Measurements from ENCODE around the gene WNT3A. TPM values are rescaled to one million over a fixed set of nuclear protein-coding genes. Genes with fewer than 3 reads are reported as not detected.
"Not testable (repeated sequence)": the region's sequence is repeated elsewhere in the genome, so short reads cannot be mapped to it uniquely, and the experiment has no call there.

WNT3A gene
- total RNA-seq, 1 experiment from 2014 or later, result not detected

DNA sequence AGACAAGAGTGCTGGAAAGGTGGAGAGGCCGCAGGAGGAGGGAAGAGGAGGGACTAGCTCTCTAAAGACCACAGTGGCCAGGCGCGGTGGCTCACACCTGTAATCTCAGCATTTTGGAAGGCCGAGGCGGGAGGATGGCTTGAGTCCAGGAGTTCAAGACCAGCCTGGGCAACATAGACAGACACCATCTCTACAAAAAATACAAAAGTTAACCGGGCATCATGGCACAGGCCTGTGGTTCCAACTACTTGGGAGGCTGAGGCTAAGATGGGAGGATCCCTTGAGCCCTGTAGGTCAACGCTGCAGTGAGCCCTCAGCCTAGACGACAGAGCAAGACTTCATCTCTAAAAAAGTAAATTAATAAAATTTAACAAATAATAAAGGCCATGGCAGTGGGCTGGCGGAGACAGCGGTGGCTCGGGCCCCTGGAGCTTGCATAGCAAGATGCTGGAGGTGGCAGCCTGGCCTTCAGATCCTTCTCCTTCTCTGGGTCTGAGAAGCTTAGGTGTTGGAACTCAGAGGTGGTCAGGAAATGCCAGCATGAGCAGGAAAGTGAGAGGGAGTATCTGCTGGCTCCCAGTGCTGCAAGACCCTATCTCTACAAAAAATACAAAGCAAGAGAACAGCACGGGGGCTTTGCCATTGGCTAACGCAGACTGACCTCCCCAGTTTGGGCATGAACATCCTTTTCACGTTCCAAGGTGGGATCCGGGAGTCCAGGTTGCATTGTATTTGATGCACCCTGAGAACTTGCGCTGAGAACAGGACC, 10.7 kb downstream of the WNT3A start:
- Histone ChIP-seq H3K27me3 (replicated peaks; ENCODE audit: insufficient read depth, low read depth, low read length, poor library complexity) (peaks cover 15% of the 10 kb centered on the region), H3K4me3 (ENCODE audit: low read depth, low read length, poor library complexity, severe bottlenecking) (no peak overlapping the region), H3K27ac (ENCODE audit: low read depth, low read length, poor library complexity, severe bottlenecking) (no peak overlapping the region), H3K4me1 (ENCODE audit: insufficient read depth, low read length, poor library complexity, severe bottlenecking) (no peaks in the 10 kb centered on the region), H3K9me3 (ENCODE audit: low read depth, low read length, poor library complexity, severe bottlenecking) (no peaks in the 10 kb centered on the region), H3K36me3 (ENCODE audit: insufficient read depth, low read length, poor library complexity, severe bottlenecking) (no peaks in the 10 kb centered on the region)
- TF ChIP-seq, protein P1, sequence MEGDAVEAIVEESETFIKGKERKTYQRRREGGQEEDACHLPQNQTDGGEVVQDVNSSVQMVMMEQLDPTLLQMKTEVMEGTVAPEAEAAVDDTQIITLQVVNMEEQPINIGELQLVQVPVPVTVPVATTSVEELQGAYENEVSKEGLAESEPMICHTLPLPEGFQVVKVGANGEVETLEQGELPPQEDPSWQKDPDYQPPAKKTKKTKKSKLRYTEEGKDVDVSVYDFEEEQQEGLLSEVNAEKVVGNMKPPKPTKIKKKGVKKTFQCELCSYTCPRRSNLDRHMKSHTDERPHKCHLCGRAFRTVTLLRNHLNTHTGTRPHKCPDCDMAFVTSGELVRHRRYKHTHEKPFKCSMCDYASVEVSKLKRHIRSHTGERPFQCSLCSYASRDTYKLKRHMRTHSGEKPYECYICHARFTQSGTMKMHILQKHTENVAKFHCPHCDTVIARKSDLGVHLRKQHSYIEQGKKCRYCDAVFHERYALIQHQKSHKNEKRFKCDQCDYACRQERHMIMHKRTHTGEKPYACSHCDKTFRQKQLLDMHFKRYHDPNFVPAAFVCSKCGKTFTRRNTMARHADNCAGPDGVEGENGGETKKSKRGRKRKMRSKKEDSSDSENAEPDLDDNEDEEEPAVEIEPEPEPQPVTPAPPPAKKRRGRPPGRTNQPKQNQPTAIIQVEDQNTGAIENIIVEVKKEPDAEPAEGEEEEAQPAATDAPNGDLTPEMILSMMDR (conservative IDR thresholded peaks at IDR 0.05; ENCODE audit: low read depth, low read length), result no peak
- TF ChIP-seq EZH2 (IDR thresholded peaks at IDR 0.05; ENCODE audit: borderline replicate concordance, low read depth, low read length, poor library complexity, severe bottlenecking), result no peak
- BruUV-seq (replicated peaks), result no TSS peak
- no peak for DNase-seq (ENCODE audit: low spot score)
- intact Hi-C loops (cut with micrococcal nuclease; ENCODE audit: unreplicated experiment), result no loop called here
- POLR2A ChIA-PET (ENCODE audit: low non-redundant PET), result no interaction called here
- CTCF ChIA-PET, result no interaction called here

DNA sequence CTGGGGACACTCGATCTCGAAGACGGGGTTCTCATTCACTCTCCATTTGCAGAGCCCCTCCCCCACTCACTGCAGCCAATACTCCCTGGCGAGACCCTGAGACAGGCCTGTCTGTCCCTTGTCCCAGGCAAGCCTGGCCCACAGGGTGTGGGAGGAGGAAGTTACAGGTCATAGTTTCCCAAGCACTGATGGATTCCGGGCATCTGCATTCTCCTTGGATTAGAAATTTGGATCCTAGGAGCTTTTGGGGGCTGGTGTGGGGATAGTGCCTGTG, 11.3 kb downstream of the WNT3A start:
- POLR2A ChIA-PET (ENCODE audit: low non-redundant PET), result no interaction called here
- CTCF ChIA-PET, result no interaction called here
- no peaks in the 10 kb centered on the region for H3K9me3 ChIP-seq (ENCODE audit: low read depth, low read length, poor library complexity, severe bottlenecking)
- no peak for DNase-seq (ENCODE audit: low spot score)
- H3K36me3 ChIP-seq (ENCODE audit: insufficient read depth, low read length, poor library complexity, severe bottlenecking), result no peaks in the 10 kb centered on the region
- no TSS peak for BruUV-seq (replicated peaks)
- H3K4me1 ChIP-seq (ENCODE audit: insufficient read depth, low read length, poor library complexity, severe bottlenecking), result no peaks in the 10 kb centered on the region
- no peak overlapping the region for H3K4me3 ChIP-seq (ENCODE audit: low read depth, low read length, poor library complexity, severe bottlenecking)
- no peak overlapping the region for H3K27ac ChIP-seq (ENCODE audit: low read depth, low read length, poor library complexity, severe bottlenecking)
- intact Hi-C loops (cut with micrococcal nuclease; ENCODE audit: unreplicated experiment), result no loop called here
- TF ChIP-seq, protein P1 (conservative IDR thresholded peaks at IDR 0.05; ENCODE audit: low read depth, low read length), result no peak
- TF ChIP-seq EZH2 (IDR thresholded peaks at IDR 0.05; ENCODE audit: borderline replicate concordance, low read depth, low read length, poor library complexity, severe bottlenecking), result no peak
- peaks cover 13% of the 10 kb centered on the region for H3K27me3 ChIP-seq (replicated peaks; ENCODE audit: insufficient read depth, low read depth, low read length, poor library complexity)

DNA sequence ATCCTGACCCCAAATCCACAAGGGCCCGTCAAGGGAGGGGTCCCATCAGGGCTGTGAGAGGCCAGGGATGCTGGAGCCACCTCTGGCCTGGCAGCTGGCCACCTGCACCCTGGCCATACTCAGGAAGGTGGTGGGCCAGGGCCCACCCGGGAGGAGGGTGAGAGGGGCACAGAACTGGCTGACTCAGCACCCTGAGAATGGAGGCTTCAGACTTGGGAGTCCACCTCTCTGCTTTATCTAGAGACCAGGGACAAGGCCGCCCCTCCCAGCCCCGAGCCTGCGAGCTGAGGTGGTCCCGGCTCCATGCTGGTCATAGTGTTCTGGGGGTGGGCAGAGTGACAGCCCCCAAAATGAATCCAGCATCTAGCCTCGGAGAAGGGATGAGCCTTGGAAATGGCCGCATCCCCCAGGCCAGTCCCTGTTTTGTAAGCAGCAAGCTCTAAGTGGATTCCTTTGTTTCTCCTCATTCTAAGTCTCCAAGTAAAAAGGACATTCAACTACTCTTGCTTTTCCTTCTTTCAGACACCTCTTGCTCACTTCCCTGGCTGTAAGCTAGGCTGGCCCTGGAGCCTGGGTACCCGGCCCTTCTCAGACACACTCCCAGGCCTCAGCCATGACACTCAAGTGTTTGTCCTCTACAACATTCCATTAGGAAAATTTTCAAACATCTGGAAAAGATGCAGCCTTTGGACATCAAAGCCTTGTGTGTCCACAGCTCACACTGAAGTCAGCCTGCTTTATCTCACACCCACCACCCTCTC, 12.3 kb downstream of the WNT3A start:
- Histone ChIP-seq H3K4me1 (ENCODE audit: insufficient read depth, low read length, poor library complexity, severe bottlenecking) (no peaks in the 10 kb centered on the region), H3K4me3 (ENCODE audit: low read depth, low read length, poor library complexity, severe bottlenecking) (no peak overlapping the region), H3K27me3 (replicated peaks; ENCODE audit: insufficient read depth, low read depth, low read length, poor library complexity) (peaks cover 8% of the 10 kb centered on the region), H3K36me3 (ENCODE audit: insufficient read depth, low read length, poor library complexity, severe bottlenecking) (no peaks in the 10 kb centered on the region), H3K9me3 (ENCODE audit: low read depth, low read length, poor library complexity, severe bottlenecking) (no peaks in the 10 kb centered on the region), H3K27ac (ENCODE audit: low read depth, low read length, poor library complexity, severe bottlenecking) (no peak overlapping the region)
- no TSS peak for BruUV-seq (replicated peaks)
- no peak for DNase-seq (ENCODE audit: low spot score)
- intact Hi-C loops (cut with micrococcal nuclease; ENCODE audit: unreplicated experiment), result no loop called here
- CTCF ChIA-PET, result no interaction called here
- no peak for TF ChIP-seq EZH2 (IDR thresholded peaks at IDR 0.05; ENCODE audit: borderline replicate concordance, low read depth, low read length, poor library complexity, severe bottlenecking)
- TF ChIP-seq, protein P1 (conservative IDR thresholded peaks at IDR 0.05; ENCODE audit: low read depth, low read length), result no peak
- POLR2A ChIA-PET (ENCODE audit: low non-redundant PET), result no interaction called here

DNA sequence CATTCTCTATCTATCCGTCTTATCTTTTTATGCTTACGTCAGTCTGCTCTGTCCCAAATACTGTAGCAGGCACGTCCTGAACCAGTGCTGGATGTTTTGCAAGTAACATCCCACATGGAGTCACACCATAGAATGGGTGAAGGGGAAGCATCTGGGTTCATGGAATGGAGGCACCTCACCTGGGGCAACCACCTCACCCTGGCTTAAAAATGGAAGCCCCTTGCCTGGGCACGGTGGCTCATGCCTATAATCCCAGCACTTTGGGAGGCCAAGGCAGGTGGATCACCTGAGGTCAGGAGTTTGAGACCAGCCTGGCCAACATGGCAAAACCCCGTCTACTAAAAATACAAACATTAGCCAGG, 12.9 kb downstream of the WNT3A start:
- BruUV-seq (replicated peaks); H3K36me3 ChIP-seq (ENCODE audit: insufficient read depth, low read length, poor library complexity, severe bottlenecking); CTCF ChIA-PET; H3K9me3 ChIP-seq (ENCODE audit: low read depth, low read length, poor library complexity, severe bottlenecking); H3K4me3 ChIP-seq (ENCODE audit: low read depth, low read length, poor library complexity, severe bottlenecking); DNase-seq (ENCODE audit: low spot score); POLR2A ChIA-PET (ENCODE audit: low non-redundant PET); H3K4me1 ChIP-seq (ENCODE audit: insufficient read depth, low read length, poor library complexity, severe bottlenecking); intact Hi-C loops (cut with micrococcal nuclease; ENCODE audit: unreplicated experiment); H3K27ac ChIP-seq (ENCODE audit: low read depth, low read length, poor library complexity, severe bottlenecking): not testable (repeated sequence)
- H3K27me3 ChIP-seq (replicated peaks; ENCODE audit: insufficient read depth, low read depth, low read length, poor library complexity), result peaks cover 13% of the 10 kb centered on the region
